Activated CD4-positive, alpha-beta T cell treated with anti-CD3 and anti-CD28 coated beads, Interleukin-2, amount 10 ng/mL, durations not matched to agents 24 days and 14 days (primary cell): ENCODE data around the gene NSFL1C. TPM values are rescaled to one million over a fixed set of nuclear protein-coding genes. Genes with fewer than 3 reads are reported as not detected.

ENCODE experiments used
- DNase-seq: peaks from one replicate; pipeline ENCODE4 v3.0.0; 2022
- H3K27ac Mint-ChIP-seq: one replicate; pipeline ENCODE4 v1.8.0; 2022; ENCODE audit warnings: mild to moderate bottlenecking, mixed read lengths
- H3K27me3 Mint-ChIP-seq: one replicate; pipeline ENCODE4 v1.8.0; 2022; ENCODE audit warnings: mixed read lengths
- H3K36me3 Mint-ChIP-seq: one replicate; pipeline ENCODE4 v1.8.0; 2022; ENCODE audit warnings: low read depth, mild to moderate bottlenecking, mixed read lengths
- H3K4me1 Mint-ChIP-seq: one replicate; pipeline ENCODE4 v1.8.0; 2021; ENCODE audit warnings: mixed read lengths
- H3K4me3 Mint-ChIP-seq: one replicate; pipeline ENCODE4 v1.8.0; 2022; ENCODE audit warnings: mild to moderate bottlenecking, moderate library complexity, mixed read lengths
- H3K9me3 Mint-ChIP-seq: one replicate; pipeline ENCODE4 v1.8.0; 2021; ENCODE audit warnings: mixed read lengths
- intact Hi-C: fragments of 100-400 bp; cut with micrococcal nuclease; formaldehyde crosslinking; loops from one replicate; pipeline ENCODE4 v1.15.1; 2023
- total RNA-seq: library from RNA; stranded (reverse); gene quantifications from 2 replicates; pipeline ENCODE4 v1.2.3, GENCODE V29; 2022

Gene NSFL1C
- total RNA-seq, 1 donor from 2014 or later = 101 TPM

DNA sequence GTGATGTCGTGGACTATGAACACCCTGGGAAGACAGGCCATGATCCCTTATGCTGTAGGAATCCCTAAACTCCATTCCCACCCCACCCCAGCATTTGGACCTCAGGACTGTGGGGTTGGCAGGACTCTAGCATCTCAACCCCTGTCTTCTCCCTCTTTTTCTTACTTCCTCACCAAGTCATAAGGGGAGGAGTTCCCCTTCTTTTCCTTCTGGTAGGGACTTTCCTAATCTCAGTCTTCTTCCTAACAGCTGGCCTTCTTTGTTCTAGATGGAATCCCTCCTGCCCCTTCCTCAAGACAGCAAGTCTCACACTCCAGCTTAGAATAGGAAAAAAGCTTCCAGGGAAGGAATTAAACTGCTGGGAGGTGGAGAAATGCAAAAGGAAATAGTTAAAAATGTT, 26.9 kb upstream of the NSFL1C start:
- Mint-ChIP-seq H3K27me3 (peaks cover 52% of the 10 kb centered on the region), H3K27ac (no peak overlapping the region), H3K9me3 (no peaks in the 10 kb centered on the region), H3K36me3 (no peaks in the 10 kb centered on the region), H3K4me3 (no peak overlapping the region), H3K4me1 (peaks cover 15% of the 10 kb centered on the region)
- intact Hi-C loops = no loop called here
- peak; percentile 30 for DNase-seq

DNA sequence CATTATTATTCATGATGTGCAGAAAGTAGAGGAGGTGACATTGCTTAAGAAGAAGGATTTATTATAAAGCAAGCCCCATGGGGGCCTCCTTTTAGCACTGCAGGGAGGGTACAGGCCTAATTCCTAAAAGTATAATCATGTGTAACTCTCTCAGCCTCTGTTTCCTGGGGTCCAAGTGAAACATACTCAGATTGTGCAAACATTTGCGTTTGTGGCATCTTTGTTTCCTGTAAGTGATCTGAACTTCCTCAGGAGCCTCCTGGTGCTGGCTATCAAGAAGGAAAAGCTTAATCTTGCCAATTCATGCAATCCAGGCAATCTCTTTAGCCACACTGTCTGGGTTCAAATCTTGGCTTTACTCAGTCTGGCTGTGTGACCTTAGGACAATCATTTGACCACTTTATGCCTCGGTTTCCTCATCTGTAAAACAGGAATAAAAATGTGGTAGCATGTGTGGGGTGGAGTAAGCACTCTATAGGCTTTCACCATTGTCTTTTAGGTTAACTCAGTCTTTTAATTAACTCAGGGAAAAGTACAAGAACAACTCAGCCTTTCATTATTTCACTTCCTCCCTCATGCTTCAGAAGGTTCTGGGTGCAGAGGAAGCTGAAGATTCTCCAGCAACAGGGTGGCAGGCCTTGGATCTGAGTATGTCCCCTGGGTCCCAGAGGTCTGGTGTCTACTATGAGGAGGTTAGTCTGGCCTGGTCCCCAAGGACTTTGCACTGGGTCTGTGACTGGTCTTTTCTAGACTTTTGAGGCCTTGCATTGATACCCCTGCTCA, 25.4 kb upstream of the NSFL1C start:
- no peaks in the 10 kb centered on the region for H3K9me3 Mint-ChIP-seq
- no peaks in the 10 kb centered on the region for H3K36me3 Mint-ChIP-seq
- peaks cover 15% of the 10 kb centered on the region for H3K4me1 Mint-ChIP-seq
- DNase-seq = peak; percentile 43
- peaks cover 50% of the 10 kb centered on the region for H3K27me3 Mint-ChIP-seq
- H3K4me3 Mint-ChIP-seq = no peak overlapping the region
- no peak overlapping the region for H3K27ac Mint-ChIP-seq
- intact Hi-C loops = no loop called here

DNA sequence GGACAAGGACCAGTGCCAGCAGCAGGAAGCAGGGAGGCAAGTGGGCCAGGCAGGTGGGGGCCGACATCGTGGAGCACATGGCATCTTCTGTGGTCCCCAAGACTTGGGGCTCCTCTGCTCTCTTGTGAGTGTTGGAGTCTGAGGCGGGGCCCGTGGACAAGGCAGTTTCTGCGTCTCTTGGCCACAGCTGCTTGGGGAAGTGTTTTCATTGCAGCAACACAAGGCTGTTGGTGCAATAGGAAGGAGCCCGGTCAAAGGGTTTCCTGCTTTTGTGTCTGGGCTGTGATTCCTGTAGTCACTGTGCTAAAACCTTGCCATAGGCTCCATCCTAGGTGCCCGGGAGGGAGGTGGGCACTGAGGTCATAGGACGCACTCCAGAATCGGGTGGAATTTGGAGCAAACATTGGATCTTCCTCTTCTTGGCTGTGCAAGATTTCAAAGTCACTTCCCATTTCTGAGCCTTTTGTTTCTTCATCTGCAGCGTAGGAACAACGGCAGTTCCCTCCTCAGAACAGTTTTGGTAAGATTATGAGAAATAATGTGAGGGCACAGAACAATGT, 24.7 kb upstream of the NSFL1C start, which contains the start of gene SIRPB2:
Gene SIRPB2 (minus strand): TSS at position 140 of the 560 bp plus-strand sequence. CDS start 61 bp downstream, at position 79.
- DNase-seq = peak; percentile 49
- H3K36me3 Mint-ChIP-seq = no peaks in the 10 kb centered on the region
- no peak within 1 kb of the TSS for H3K27ac Mint-ChIP-seq
- no peak within 1 kb of the TSS for H3K4me3 Mint-ChIP-seq
- peaks cover 15% of the 10 kb centered on the region for H3K4me1 Mint-ChIP-seq
- intact Hi-C loops = no loop called here
- no peaks in the 10 kb centered on the region for H3K9me3 Mint-ChIP-seq
- peaks cover 47% of the 10 kb centered on the region for H3K27me3 Mint-ChIP-seq

DNA sequence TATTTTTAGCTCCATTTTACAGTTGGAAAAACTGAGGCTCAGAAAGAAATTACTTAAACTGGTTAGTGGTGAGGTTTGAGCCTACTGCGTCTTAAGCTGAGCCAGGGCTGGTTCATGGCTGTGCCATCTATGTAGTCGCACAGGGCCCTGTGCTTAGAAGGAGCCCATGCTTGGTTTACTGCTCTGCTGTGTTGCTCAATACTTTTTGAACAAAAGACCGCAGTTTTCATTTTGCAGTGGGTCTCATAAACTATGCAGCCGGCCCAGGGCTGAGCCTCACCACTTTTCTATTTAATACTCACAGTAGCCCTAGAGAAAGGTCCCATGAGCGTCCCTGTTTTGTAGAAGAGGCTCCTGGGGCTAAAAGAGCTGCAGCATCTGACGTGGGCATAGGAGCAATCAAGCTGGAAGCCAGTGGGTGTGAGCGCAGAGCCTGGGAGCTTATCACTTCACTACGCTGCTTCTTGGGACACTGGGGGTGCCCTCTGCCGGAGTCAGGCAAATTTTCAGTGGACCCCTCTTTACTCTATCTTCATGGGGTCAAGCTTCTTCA, 24.1 kb upstream of the NSFL1C start:
- Mint-ChIP-seq H3K4me1 (peaks cover 15% of the 10 kb centered on the region), H3K9me3 (no peaks in the 10 kb centered on the region), H3K27ac (no peak overlapping the region), H3K36me3 (no peaks in the 10 kb centered on the region), H3K4me3 (no peak overlapping the region), H3K27me3 (peaks cover 43% of the 10 kb centered on the region)
- intact Hi-C loops = no loop called here
- peak; percentile 38 for DNase-seq

DNA sequence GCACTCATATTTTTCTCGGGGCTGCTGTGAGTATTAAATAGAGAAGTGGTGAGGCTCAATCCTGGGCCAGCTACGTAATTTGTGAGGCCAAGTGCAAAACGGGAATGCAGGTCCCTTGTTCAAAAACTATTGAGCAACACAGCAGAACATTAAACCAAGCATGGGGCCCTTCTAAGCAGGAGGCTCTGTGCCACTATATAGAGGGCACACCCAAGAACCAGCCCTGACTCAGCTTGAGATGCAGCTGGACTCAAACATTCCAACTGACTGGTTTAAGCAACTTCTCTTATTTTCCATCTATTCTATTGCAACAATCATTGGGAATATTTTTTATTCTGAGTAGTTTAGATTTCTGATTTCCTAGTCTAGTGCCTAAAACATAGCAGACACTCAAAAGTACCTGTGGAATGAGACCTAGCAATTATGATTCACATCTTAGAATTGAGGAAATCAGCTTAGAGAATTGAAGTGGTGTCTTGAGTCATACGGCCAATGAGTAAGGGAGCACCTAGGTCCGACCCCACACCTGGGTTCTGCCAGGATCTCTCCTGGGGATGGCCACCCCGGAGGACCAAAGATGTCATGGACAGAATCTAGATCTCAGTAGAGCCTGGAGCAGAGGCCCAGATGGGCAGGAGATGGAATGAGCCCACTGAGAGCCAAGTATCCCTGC, 23.3 kb upstream of the NSFL1C start:
- peak; percentile 47 for DNase-seq
- intact Hi-C loops = no loop called here
- Mint-ChIP-seq H3K4me1 (peaks cover 15% of the 10 kb centered on the region), H3K36me3 (no peaks in the 10 kb centered on the region), H3K4me3 (no peak overlapping the region), H3K27me3 (peaks cover 41% of the 10 kb centered on the region), H3K9me3 (no peaks in the 10 kb centered on the region), H3K27ac (no peak overlapping the region)

DNA sequence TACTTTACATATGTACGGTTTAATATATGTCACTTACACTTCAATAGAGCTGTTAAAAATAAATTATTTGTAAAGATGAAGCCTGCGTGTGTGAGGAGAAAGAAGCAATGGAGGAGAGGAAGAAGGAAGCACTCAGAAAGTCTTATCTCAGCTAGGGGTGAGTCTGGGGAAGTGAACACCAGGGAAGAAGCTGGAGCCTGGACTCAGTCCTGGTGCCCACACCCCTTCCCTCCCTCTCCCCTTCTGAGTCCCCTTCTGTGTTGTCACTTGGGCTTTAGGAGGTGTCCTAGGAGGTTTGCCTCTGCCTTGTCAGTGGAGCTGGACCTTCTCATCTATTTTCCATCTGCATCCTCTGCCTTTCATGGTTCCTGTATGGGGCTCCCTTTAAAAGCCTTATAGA, 22.7 kb upstream of the NSFL1C start:
- no peak overlapping the region for H3K27ac Mint-ChIP-seq
- no peak overlapping the region for H3K4me3 Mint-ChIP-seq
- peak; percentile 47 for DNase-seq
- peaks cover 15% of the 10 kb centered on the region for H3K4me1 Mint-ChIP-seq
- peaks cover 42% of the 10 kb centered on the region for H3K27me3 Mint-ChIP-seq
- intact Hi-C loops = no loop called here
- H3K9me3 Mint-ChIP-seq = no peaks in the 10 kb centered on the region
- no peaks in the 10 kb centered on the region for H3K36me3 Mint-ChIP-seq

DNA sequence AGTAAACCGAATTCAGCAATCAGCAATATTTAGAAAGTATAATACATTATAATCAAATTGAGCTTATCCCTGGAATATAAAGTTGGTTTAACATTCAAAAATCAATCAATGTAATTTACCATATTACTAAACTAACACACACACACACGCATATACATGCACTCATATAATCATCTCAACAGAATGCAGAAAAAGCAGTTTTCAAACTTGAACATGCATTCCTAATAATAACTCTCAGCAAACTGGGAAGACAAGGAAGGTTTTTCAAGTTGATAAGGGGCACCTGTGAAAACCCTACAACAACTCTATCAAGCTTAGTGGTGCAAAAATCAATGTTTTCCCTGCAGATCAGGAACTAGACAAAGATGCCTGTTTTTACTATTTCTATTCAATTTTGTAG, 19.9 kb upstream of the NSFL1C start:
- H3K4me1 Mint-ChIP-seq = peaks cover 4% of the 10 kb centered on the region
- DNase-seq = no peak
- H3K9me3 Mint-ChIP-seq = no peaks in the 10 kb centered on the region
- H3K27me3 Mint-ChIP-seq = peaks cover 46% of the 10 kb centered on the region
- H3K27ac Mint-ChIP-seq = no peak overlapping the region
- H3K36me3 Mint-ChIP-seq = no peaks in the 10 kb centered on the region
- intact Hi-C loops = no loop called here
- H3K4me3 Mint-ChIP-seq = no peak overlapping the region

DNA sequence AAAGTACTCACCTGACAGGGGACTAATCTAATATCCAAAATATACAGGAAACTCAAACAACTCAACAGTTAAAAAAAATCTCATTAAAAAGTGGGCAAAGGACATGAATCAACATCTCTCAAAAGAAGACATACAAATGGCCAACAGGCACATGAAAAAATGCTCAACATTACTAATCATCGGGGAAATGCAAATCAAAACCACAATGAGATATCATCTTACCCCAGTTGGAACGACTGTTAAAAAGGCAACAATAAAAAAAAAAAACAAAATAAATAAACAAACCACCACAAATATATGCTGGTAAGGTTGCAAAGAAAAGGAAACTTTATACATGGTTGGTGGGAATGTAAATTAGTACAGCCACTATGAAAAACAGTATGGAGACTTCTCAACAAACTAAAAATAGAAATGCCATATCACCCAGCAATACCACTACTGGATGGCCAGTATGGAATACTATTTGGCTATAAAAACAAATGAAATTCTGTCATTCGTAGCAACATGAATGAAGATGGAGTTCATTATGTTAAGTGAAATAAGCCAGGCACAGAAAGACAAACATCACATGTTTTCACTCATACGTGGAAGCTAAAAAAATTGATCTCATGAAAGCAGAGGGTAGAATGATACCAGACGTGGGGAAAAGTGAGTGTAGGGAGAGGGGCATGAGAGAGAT, 17.9 kb upstream of the NSFL1C start:
- Mint-ChIP-seq H3K36me3 (no peaks in the 10 kb centered on the region), H3K9me3 (no peaks in the 10 kb centered on the region), H3K4me1 (peaks cover 2% of the 10 kb centered on the region), H3K27ac (no peak overlapping the region), H3K27me3 (peaks cover 43% of the 10 kb centered on the region), H3K4me3 (no peak overlapping the region)
- intact Hi-C loops = no loop called here
- DNase-seq = peak; percentile 4

DNA sequence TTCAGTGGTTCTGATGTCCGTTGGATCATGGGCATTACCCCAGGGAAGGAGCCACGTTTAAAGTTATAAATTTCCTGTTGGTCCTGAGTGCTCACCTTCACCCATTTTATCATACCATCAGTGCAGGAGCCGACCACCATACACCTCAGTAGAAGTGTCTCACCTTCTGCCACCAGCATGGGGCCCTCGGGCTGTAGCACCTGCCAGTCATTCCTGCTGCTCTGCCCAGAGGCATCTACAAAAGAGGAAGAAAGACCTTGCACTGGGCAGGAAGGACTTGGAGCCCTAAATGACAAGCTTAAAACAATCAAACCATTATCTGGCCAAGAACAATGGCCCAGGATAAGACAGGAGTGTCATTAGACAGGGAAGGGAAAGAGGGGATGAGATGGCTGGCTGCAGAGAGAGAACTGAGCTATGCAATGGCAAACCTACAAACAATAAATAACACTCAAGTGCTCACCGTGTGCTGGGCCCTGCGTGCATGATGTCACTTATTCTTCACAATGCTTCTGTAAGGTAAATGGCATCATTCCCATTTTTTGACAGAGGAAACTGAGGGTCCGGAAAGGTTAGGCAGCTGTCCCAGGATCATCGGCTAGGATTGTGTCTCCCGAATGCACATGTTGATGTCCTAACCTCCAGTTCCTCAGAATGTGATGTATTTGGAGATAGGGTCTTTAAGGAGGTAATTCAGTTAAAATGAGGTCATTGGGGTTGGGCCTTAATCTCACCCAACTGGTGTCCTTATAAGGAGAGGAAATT, 13.4 kb upstream of the NSFL1C start:
- no peaks in the 10 kb centered on the region for H3K36me3 Mint-ChIP-seq
- no peak overlapping the region for H3K4me3 Mint-ChIP-seq
- peak; percentile 48 for DNase-seq
- H3K9me3 Mint-ChIP-seq = no peaks in the 10 kb centered on the region
- intact Hi-C loops = no loop called here
- peaks cover 22% of the 10 kb centered on the region for H3K27me3 Mint-ChIP-seq
- H3K27ac Mint-ChIP-seq = no peak overlapping the region
- peaks cover 2% of the 10 kb centered on the region for H3K4me1 Mint-ChIP-seq

DNA sequence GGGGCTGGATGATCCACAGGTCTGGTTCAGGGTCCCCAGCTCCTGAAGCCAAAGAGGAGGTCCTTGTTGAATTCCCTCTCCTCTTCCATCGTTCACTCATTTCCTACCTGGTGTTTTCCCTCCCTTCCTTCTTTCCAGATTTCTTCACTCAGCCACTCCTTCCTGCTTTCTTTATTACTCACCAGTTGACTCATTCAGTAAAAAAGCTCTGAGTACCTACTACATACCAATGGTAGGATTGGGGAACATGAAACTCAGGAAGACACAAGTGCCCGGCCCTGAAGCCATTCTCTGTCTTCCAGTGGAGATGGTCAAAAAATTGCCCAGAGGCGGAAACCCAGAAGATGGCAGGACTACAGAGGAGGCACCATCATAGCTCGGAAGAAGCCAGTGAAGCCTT, 11.9 kb upstream of the NSFL1C start:
- Mint-ChIP-seq H3K9me3 (no peaks in the 10 kb centered on the region), H3K4me3 (no peak overlapping the region), H3K4me1 (no peaks in the 10 kb centered on the region), H3K36me3 (no peaks in the 10 kb centered on the region), H3K27ac (no peak overlapping the region), H3K27me3 (peaks cover 8% of the 10 kb centered on the region)
- DNase-seq = no peak
- intact Hi-C loops = no loop called here

DNA sequence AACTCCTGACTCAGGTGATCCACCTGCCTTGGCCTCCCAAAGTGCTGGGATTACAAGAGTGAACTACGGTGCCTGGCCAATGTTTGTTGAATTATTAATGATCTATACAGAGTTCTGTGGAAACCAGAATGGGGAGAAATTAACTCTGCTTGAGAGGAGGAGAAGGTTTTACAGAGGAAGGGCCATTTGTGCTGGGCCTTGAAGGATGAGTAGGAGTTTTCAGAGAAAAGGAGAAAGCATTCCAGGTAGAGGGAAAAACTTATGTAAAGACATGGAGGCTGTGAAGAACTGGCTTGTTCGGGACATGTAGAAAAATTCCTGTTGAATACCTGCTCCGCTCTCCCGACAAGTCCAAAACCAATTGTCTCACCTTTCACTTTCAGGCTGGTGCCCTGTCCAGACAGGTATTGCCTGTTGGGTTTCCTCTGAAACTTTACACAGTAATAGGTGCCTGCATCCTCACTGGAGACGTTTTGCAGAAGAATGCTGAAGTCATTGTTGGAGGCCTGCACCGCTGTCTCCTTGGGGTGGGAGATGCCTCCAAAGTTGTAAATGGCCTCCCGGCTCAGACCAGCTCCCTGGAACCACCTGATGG, 11.3 kb upstream of the NSFL1C start:
- Mint-ChIP-seq H3K4me1 (no peaks in the 10 kb centered on the region), H3K27ac (no peak overlapping the region), H3K27me3 (peaks cover 6% of the 10 kb centered on the region), H3K9me3 (no peaks in the 10 kb centered on the region), H3K36me3 (no peaks in the 10 kb centered on the region), H3K4me3 (no peak overlapping the region)
- peak; percentile 45 for DNase-seq
- intact Hi-C loops = no loop called here

DNA sequence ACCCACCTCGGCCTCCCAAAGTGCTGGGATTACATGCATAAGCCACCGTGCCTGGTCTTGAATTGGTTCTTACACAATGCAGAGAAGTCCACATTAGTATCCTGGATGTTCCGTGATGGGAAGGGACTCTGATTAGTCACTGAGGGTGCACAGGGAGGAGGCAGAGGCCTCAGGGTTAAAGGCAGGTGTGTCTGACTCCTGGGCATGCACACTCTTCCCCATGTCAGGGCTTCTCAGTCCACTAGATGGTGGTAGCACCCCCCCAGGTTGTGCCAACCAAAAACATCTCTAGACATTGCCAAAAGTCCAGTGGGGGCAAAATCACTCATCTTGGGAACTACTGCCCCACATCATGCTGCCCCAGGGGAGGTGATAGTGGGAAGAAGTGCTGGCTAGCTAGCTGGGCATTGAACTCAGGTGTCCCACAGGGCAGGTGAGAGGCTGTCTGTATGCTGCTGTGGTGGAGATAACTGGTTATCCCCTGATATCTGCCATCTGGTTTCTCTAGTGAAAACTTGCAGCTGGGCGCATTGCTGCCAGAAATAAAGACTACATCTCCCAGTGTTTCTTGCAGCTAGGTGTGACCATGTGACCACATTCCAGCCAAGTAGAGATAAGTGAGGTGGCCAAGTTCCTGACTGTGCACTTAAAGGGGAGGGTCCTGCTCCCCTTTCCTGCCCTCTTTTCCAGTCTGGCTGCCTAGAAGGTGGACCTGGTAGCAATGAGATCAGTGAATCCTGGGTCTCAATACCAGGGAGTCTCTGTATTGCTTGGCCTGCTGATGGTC, 8.4 kb upstream of the NSFL1C start:
- Mint-ChIP-seq H3K9me3 (no peaks in the 10 kb centered on the region), H3K4me1 (no peaks in the 10 kb centered on the region), H3K27me3 (peaks cover 2% of the 10 kb centered on the region), H3K36me3 (no peaks in the 10 kb centered on the region), H3K27ac (no peak overlapping the region), H3K4me3 (no peak overlapping the region)
- intact Hi-C loops = no loop called here
- DNase-seq = peak; percentile 61
